Measurements from ENCODE around the gene SLCO1C1.

SLCO1C1 gene

GRCh38 chr12:20800160-20800559, 105.0 kb downstream of the SLCO1C1 start:
- no peak for DNase-seq

DNA sequence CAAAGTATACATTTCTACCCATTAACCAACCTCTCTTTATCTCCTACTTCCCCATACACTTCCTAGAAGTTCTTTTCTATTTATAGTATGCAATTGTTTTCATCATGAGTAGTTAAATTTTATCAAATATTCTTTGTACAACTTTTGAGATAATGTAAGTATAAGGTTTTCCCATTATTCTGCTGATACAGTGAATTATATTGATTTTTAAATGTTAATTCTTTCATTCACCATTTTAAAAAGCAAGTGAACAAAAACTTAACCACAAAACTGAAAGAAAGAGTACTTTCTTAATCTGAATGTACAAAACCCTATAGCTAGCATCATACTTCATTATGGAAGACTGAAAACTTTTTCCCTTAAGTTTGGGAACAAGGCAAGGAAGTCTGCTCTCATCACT, 105.9 kb downstream of the SLCO1C1 start:
- DNase-seq = no peak
